NCI-H1417 (cell line): ENCODE results near the gene CAVIN3.
"Not testable (repeated sequence)": the region's sequence is repeated elsewhere in the genome, so short reads cannot be mapped to it uniquely, and the experiment has no call there.

Experiments
- DNase-seq, 3 experiments: peaks; one replicate each; lab custom pipeline; 2025; lab: John Stamatoyannopoulos, UW

CAVIN3 gene

GRCh38 chr11:6326303-6326702 lies 6.0 kb upstream of the CAVIN3 start:
- DNase-seq: no peak

- DNase-seq: peak in 2 of 3 experiments; percentile 14 to 50
Observed at GRCh38 chr11:6323291-6323905, 3.1 kb upstream of the CAVIN3 start.

GRCh38 chr11:6321961-6322362 lies 1.7 kb upstream of the CAVIN3 start:
- peak in 1 of 3 experiments; percentile 12 for DNase-seq

- DNase-seq: no peak
Observed at GRCh38 chr11:6321356-6321755, 1.1 kb upstream of the CAVIN3 start.

- DNase-seq: no peak
Observed at GRCh38 chr11:6319704-6320410, 444 bp downstream of the CAVIN3 start.

- DNase-seq: no peak
Observed at GRCh38 chr11:6319001-6319703, 1.1 kb downstream of the CAVIN3 start.

GRCh38 chr11:6318204-6318603 lies 2.1 kb downstream of the CAVIN3 start:
- no peak for DNase-seq

- DNase-seq: peak; percentile 27 to 76 (median 42)
Observed at GRCh38 chr11:6315811-6316425, 4.4 kb downstream of the CAVIN3 start.

GRCh38 chr11:6312106-6312505 lies 8.2 kb downstream of the CAVIN3 start:
- no peak for DNase-seq

- no peak for DNase-seq
Observed at GRCh38 chr11:6307876-6308275, 12.4 kb downstream of the CAVIN3 start.

- no peak for DNase-seq
Observed at GRCh38 chr11:6305297-6305696, 15.0 kb downstream of the CAVIN3 start.

- DNase-seq: no peak
Observed at GRCh38 chr11:6303661-6304060, 16.6 kb downstream of the CAVIN3 start.

- no peak for DNase-seq
Observed at GRCh38 chr11:6301096-6301495, 19.2 kb downstream of the CAVIN3 start.

GRCh38 chr11:6300325-6300724 lies 20.0 kb downstream of the CAVIN3 start:
- DNase-seq: no peak

- peak in 1 of 3 experiments; percentile 12 for DNase-seq
Observed at GRCh38 chr11:6298605-6299004, 21.7 kb downstream of the CAVIN3 start.

GRCh38 chr11:6297831-6298230 lies 22.5 kb downstream of the CAVIN3 start:
- DNase-seq: peak in 1 of 3 experiments; percentile 5

- DNase-seq: no peak
Observed at GRCh38 chr11:6285019-6285418, 35.3 kb downstream of the CAVIN3 start.

- DNase-seq: no peak
Observed at GRCh38 chr11:6284250-6284649, 36.1 kb downstream of the CAVIN3 start.

- DNase-seq: no peak
Observed at GRCh38 chr11:6283453-6284023, 36.8 kb downstream of the CAVIN3 start.

- DNase-seq: not testable (repeated sequence)
Observed at GRCh38 chr11:6280809-6281208, 39.5 kb downstream of the CAVIN3 start.

- DNase-seq: no peak
Observed at GRCh38 chr11:6273188-6273587, 47.1 kb downstream of the CAVIN3 start.

GRCh38 chr11:6271598-6271997 lies 48.7 kb downstream of the CAVIN3 start:
- no peak for DNase-seq
